GM19240 (cell line): ENCODE measurements around the gene SDK2.

Source experiments
- DNase-seq: peaks from one replicate; pipeline ENCODE4 v3.0.0; 2011; ENCODE audit warnings: low spot score; ENCODE audit not compliant: insufficient read length

Gene SDK2, protein sequence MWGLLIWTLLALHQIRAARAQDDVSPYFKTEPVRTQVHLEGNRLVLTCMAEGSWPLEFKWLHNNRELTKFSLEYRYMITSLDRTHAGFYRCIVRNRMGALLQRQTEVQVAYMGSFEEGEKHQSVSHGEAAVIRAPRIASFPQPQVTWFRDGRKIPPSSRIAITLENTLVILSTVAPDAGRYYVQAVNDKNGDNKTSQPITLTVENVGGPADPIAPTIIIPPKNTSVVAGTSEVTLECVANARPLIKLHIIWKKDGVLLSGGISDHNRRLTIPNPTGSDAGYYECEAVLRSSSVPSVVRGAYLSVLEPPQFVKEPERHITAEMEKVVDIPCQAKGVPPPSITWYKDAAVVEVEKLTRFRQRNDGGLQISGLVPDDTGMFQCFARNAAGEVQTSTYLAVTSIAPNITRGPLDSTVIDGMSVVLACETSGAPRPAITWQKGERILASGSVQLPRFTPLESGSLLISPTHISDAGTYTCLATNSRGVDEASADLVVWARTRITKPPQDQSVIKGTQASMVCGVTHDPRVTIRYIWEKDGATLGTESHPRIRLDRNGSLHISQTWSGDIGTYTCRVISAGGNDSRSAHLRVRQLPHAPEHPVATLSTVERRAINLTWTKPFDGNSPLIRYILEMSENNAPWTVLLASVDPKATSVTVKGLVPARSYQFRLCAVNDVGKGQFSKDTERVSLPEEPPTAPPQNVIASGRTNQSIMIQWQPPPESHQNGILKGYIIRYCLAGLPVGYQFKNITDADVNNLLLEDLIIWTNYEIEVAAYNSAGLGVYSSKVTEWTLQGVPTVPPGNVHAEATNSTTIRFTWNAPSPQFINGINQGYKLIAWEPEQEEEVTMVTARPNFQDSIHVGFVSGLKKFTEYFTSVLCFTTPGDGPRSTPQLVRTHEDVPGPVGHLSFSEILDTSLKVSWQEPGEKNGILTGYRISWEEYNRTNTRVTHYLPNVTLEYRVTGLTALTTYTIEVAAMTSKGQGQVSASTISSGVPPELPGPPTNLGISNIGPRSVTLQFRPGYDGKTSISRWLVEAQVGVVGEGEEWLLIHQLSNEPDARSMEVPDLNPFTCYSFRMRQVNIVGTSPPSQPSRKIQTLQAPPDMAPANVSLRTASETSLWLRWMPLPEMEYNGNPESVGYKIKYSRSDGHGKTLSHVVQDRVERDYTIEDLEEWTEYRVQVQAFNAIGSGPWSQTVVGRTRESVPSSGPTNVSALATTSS (N-terminal part only)

DNA sequence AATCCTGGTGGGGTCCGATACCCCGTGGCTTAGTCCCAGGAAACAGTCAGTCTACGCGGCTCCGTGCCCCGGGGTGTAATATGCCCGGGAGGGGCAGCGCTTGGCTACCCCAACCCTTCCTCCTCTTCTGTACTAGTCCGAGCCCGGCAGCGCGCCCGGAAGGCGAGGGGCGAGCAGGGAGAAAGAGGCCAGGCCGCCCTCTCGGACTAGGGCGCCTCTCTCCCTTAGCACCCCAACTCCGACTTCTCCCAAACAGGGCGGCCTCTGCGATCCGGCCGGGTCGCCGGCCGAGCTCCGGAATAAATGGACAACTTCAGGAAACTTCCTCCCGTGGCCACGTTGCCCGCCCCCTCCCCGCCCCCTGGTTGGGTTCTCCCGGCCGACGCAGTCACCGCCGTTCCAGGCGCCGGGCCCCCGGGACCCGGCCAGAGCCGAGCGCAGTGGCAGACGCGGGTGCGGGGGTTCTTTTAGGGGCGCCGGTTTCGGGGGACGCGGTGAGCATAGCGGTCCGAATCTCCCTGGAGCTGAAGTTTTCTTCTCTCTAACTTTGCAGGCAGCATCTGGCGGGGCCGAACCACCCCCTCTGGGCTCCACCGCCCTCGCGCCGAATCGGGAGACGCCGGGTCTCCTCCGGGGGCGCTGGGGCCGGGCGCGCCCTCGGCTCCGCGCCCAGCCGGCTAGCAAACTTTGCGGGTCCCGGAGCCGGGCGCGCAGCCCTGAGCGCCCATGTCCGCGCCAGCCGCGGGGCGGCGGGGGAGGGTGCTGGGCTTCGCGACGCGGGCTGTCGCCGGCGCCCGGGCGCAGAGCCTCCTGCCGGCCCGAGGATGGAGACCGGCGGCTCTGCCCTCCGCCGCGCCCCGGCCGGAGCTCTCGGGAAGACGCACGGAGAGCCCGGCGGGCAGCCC is at the start of gene SDK2:
Gene SDK2, minus strand, starts transcription at position 301 of the 905 bp plus-strand sequence. CDS start 357 bp downstream, outside the sequence.
- DNase-seq: no peak

DNA sequence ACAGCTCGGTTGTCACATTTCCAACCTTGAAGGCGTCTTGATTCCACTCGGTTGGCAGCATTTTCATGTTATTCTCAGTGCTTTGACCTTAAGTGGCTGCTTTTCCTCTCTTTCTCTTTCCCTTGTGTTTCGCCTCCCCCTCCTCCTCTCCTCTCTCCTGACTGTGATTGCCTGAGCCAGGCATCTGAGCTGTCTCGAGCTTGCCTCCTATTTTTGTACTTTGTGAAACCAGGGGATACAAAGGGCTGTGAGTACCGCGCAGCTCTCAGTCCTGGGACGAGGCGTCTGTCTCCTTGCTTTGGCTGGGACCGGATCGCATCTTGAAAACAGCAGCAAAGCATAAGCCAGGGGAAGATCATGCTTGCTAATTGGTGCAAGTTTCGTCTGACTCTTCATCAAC is 48.8 kb upstream of the SDK2 start:
- no peak for DNase-seq

DNA sequence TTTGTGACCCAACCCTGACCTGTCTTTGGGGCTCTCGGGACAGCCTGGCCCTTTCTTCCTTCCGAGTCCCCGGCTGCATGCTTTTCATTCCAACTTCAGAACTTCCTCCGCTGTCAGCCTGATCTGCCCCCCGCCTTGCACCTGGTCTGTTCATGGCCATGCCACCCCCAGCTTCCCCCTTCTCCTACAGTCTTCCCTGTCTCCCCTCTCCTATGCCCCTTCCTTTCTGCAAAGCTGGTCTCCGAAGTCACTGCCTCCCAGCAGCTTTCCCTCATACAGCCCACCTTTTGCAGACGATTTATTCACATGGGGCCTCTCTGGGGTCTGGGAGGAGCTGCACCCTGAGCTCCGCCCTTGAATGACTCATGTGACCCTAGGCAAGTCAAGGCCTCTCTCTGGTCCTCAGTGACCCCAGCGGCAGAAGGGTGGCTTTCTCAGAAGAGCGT is 47.1 kb upstream of the SDK2 start:
- no peak for DNase-seq

DNA sequence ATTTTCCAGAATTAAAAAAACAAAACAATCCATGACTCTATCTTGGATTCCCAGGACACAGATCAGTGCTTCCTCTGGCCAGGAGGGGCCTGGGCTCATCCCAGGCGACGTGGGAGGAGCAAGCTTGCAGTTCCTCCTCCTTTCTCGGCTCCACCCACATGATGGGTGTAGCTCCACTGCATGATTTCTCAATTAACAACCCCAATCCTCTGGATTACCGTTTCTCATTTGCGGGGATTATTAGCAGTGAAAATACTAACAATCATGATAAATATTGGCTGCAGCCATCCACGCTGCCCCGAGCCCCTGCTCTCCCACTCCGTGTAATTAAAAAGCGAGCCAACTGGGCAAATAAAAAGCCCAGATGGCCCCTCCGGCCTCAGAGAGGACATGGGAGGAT is 46.4 kb upstream of the SDK2 start:
- DNase-seq: no peak

DNA sequence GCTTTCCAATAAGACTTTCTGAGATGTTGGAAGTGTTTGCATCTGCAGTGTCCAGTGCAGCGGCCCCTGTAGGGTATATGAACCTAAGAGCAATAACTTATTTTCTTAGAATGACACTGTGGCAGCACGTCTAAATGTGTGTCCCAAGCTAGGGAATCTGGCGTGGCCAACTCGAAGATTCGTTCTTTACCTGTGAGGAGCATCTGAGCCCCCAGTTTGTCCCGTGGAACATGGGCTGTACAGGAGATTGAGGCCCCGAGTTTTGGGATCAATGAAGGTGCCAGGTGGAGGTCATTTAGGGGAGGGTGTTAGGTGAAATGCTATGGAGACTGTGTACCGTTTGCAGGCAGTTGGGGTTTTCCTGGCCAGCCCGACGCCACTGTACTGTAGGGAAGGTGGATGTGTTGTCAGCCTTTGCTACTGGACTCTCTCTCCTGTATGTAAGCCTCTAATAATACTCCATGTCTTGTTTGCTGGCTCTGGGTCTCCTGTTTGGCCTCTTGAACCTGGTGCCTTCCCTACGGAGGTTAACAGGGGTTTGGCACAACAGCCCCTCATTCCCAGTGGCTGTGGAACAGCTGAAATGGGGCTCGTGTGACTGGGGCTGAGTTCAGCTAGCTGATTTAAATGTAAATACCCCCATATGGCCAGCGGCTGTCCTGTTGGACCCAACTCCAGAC is 45.5 kb upstream of the SDK2 start:
- DNase-seq: no peak

DNA sequence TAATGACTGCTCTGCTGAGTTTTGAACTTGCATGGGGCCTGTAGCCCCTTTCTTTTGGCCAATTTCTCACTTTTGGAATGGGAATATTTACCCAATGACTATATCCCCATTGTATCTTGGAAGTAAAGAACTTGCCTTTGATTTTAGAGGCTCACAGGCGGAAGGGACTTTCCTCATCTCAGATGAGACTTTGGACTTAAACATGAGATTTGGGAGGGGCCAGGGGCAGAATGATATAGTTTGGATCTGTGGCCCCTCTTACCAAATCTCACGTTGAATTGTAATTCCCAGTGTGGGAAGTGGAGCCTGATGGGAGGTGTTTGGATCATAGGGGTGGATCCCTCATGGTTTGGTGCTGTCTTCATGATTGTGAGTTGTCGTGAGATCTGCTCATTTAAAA is 42.7 kb upstream of the SDK2 start:
- DNase-seq: no peak

DNA sequence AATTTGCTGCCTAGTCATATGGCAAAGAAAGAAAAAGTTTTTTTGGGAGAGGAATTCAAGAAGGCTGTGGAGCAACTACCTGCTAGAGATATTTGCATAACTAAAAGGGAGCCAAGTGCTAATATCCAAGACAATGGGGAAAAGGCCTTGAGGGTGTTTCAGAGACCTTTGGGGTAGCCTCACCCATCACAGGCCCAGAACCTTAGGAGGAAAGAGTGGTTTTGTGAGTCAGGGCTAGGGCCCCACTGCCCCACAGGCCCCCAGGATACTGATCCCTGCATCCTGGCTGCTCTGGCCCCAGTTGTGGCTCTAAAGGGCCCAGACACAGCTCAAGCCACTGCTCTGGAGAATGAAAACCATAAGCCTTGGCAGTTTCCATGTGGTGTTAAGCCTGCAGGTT is 41.9 kb upstream of the SDK2 start:
- no peak for DNase-seq

DNA sequence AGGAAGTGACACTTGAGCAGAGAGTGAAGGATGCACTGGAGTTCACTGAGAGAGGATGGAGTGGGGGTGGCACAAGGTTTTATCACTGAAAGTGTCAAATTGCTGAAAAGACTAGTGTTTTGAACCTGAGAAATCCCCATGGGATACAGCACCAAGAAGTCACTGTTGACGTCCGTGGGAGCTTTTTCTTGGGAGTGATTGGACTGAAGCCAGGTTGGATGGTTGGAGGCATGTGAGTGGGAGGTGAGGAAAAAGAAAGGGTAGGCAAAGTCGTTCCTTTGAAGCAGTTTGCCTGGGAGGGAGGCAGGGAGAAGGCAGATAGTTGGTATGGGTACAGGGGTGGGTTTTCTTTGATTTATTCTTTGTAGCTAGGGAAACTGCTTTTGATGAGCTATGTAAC is 39.9 kb upstream of the SDK2 start:
- no peak for DNase-seq

DNA sequence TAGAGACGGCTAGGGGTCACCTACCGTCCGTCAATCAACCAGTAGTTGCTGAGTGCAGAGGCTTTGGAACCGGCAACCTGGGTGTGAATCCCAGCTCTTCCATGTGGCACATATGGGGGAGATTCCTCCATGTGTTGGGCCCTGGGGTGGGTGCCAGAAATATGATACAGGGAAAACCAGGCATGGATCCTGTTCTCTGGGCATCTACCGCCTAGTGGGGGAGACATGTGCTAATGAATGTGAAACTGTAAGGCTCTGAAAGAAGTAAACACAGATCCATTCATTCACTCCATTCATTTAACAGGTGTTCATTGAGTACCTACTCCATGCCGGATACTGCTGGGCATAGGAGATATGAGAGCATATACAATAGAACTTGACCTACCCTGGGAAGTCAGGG is 39.5 kb upstream of the SDK2 start:
- DNase-seq: no peak

DNA sequence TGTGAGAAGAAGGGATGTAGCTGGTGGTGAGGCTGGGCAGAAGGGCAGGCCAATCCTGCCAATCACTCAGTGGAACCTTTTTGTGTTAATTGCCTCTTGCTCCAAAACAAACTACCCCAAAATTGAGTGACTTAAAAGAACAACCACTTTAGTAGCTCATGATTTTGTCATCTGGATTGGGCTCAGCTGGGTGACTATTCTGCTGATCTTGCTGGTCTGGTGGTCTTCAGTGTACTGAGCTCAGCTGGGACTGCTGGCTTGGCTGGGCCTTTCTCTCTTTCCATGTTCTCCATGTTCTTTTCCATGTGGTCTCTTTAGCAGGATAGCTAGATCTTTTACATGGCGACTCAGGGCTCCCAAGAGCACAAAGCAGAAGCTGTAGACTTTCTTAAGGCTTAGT is 37.7 kb upstream of the SDK2 start:
- no peak for DNase-seq

DNA sequence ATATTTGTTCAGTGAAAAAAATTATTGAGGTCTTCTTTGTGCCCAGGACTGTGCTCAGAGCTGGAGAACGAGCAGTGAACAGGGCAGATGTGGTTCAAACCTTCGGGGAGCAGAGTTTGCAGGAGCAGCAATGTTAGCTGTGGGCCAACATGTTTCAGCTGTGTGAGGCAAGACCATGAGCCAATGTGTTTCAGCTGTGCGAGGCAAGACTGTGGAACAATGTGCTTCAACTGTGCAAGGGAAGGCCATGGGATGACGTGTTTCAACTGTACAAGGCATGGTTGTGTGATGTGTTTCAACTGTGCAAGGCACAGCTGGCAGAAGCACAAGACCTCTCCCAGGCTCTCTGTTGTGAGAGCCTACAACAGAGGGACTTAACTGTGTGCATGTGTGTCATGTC is 35.2 kb upstream of the SDK2 start:
- DNase-seq: no peak

DNA sequence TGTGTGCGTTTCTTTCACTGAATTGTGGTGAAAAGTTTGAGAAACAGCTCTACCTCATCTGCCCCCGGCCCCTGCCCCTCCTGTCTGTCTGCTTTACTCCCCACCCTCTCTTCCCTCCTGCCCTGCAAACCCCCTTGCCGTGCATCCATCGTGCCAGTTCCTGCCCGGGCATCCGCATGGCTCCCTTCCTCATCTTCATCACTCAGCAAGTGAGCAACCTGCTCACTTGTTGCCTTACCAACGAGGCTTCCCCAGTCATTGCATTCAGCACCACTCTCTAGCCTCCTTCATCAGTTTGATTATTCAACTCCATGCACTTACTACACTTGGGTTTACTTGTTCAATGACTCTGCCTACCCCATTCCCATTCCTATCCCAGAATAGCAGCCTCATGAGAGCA is 34.8 kb upstream of the SDK2 start:
- DNase-seq: no peak

DNA sequence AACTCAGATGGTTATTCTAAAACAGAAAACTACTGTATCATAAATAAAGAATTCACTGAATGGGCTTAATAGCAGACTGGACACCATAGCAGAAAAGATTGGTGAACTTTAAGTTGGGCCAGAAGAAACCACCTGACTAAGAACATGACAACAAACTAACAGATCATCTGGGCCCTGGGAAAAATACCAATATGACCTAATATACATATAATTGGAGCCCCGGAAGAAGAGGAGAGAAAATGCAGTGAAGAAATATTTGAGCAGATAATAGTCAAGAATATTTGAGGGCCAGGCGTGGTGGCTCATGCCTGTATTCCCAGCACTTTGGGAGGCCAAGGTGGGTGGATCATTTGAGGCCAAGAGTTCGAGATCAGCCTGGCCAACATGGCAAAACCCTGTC is 25.5 kb upstream of the SDK2 start:
- DNase-seq: no peak

DNA sequence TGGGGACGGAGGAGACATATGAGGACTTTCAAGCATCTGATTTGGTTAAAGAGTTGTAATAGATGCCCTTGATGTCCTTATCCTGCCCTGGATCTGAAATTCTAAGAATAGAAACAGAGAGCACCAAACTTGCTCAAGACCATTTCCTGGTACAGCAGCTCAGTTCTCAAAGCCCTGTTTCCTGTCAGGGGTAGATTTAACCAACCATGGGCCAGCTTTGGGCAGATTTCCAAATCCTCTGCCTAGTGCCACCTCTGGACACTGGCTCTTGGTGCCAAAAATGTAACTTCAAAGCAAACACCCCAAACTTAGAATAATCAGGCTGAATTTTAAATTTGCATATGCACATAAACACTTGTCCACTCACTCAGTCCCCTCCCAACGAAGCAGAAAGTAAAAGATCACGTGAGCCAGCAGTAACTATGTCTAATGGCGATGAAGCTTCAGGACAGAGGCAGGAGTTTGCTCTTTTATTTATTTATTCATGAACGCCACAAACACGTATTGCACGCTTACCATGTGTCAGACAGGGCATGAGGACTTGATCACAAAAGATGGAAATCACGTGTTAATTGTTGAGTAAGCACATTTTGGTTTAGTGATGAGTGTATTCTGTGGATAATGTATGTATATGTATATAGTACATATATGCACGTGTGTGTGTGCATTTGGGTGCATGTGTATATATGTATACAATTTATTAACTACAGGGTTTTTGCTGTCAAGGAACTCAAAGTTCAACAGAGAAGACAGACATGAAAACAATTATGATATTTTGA is 23.1 kb upstream of the SDK2 start:
- no peak for DNase-seq

DNA sequence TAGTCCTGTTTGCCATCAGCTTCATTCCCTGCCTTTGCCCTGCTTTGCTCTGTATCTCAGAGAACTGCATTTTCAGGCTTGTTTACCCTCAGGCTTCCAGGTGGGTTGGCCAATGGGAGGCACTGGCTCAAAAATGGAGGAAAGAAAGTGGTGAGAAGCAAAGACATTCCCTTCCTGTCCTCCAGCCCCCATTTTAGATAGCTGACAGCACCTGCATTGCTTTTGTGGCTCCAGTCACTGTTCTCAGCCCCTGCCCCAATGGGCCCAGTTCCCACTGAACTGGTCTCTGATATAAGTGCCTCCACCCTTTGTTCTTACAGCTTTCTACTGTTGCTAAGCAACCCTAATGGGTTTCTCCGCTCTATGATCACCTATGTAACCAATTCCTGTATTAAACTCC is 19.4 kb upstream of the SDK2 start:
- no peak for DNase-seq

DNA sequence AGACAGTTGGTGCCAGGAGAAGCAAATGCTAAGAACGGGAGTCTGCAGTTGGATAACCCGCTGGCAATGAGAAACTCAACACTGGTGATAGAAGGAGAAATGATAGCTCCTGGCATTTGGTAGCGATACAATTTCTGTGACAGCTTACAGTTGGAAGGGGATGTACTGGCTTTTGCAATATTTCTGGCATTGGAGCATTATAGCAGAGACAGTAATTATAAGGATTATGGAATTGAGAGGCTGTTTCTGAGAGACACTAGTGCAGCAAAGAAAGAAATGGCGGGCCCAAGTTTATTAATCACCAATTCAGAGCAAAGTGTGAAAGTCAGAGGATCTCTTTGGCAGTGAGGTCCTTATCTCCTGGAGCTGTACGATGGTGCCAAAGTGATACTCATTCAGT is 16.1 kb upstream of the SDK2 start:
- DNase-seq: no peak

DNA sequence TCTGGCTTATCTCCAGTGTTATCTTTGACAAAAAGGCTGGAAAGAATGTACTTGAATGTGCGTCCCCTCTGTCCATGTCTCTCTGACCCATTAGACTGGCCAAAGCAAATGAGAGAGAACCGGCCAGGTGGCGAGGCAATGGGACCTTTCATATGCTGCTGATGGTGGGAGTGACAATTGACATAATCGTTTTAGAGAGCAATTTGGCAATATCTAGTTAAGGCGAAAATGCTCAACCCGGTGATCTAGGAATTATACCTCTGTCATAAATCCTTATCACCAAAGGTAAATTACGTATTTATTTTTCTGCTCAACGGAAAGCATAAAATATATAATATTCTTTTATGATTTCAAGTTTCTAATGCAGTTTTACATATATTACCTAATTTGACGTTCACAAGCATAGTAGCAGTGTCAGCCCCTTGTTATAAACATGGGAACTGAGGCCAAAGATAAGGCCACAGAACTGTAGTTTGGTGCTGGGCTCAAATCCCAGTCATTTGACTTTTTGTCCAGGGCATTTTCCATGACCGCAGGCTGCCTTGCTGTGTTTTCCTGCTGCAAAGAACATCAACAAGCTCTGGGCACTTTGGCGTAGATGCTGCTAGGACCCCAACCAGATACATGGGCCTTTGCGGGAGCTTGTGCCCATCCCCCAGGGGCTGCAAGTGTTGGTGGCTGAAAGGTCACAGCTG is 14.7 kb upstream of the SDK2 start:
- DNase-seq: no peak

DNA sequence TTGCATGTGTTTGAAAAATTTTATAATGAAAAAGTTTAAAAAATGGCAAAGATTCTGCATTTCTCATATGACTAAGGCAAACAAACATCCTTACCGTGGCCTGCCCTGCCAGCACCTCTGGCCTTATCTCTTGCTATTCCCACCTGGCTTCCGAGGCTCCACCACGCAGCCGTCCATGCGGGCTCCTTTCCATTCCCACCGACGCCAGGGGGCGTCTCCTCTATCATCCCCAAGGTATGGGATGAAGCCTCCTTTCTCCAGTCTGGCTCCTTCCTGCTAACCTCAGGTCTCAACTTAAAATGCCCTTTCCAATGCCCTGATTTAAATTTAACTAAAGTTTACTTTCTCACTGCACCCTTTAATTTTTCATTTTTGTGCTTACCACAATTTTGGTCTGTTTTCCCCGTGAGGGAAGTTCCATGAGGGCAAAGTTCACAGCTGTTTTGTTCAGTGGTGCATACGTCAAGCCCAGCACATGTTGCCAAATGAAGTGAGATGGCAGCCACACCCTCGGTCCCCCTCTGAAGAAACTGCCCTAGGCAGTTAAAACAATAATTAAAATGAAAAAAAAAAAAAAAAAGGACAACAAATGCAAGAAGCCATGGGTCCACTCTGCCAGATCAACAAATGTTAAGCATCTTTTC is 13.3 kb upstream of the SDK2 start:
- no peak for DNase-seq
